ENCODE results near the gene MAF.

MAF gene

DNA sequence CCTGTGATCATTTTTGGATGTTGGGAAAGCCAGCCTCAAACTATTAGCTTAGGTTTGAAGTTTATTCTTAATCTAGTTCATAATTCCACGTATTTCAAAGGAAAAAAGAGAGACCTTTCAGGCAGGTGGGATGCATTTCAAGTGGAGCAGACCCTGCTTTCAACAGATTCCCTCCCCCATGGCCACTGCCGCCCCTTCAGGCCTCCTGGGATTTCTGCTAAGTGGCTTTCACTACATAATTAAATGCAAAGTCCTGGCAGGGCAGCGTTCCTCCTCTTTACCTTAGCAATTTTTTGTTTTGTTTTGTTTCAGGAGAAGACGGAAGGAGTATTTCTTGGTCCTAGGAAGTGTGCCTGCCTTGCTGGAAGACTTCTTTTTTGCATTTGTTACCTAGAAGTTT lies 36.6 kb downstream of the MAF start:
- in situ Hi-C loops (cut with MboI; ENCODE audit: low pct_unique_long_range_greater_than_20kb, low sequenced_read_pairs, unreplicated experiment), result no loop called here
- TF ChIP-seq, protein P1, sequence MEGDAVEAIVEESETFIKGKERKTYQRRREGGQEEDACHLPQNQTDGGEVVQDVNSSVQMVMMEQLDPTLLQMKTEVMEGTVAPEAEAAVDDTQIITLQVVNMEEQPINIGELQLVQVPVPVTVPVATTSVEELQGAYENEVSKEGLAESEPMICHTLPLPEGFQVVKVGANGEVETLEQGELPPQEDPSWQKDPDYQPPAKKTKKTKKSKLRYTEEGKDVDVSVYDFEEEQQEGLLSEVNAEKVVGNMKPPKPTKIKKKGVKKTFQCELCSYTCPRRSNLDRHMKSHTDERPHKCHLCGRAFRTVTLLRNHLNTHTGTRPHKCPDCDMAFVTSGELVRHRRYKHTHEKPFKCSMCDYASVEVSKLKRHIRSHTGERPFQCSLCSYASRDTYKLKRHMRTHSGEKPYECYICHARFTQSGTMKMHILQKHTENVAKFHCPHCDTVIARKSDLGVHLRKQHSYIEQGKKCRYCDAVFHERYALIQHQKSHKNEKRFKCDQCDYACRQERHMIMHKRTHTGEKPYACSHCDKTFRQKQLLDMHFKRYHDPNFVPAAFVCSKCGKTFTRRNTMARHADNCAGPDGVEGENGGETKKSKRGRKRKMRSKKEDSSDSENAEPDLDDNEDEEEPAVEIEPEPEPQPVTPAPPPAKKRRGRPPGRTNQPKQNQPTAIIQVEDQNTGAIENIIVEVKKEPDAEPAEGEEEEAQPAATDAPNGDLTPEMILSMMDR (IDR thresholded peaks at IDR 0.05; ENCODE audit: extremely low read depth, insufficient read depth, missing control alignments), result no peak
- no peak for DNase-seq (ENCODE audit: low spot score)

DNA sequence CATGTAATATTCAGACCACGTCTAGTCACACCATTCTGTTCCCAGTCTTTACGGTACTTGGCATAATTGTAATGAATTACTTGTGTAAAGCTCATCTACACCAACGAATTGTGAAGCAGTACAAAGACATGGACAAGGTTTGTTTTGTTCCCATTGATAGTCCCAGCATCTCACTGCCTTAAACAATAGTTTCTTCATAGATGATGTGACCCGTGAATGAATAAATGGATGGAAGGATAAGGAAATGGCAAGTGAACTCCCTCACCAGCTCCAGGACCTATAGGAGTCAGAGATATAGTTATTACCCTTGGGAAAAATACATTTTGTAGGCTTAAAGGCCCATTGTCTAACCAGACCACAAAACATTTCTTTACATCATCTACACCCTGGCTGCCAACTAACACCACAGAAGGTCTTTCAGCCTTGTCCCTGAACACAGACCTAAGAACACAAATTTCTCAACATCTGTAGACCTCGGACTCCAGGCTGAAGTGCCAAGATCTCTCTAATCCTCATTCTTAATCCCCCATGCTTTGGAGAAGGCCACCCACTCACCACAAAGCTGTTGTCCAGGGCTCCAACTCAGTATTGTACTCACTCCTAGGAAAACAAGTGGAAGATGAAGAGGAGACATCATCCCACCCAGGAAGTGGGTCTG lies 38.2 kb downstream of the MAF start:
- in situ Hi-C loops (cut with MboI; ENCODE audit: low pct_unique_long_range_greater_than_20kb, low sequenced_read_pairs, unreplicated experiment), result no loop called here
- TF ChIP-seq, protein P1 (IDR thresholded peaks at IDR 0.05; ENCODE audit: extremely low read depth, insufficient read depth, missing control alignments), result no peak
- no peak for DNase-seq (ENCODE audit: low spot score)

DNA sequence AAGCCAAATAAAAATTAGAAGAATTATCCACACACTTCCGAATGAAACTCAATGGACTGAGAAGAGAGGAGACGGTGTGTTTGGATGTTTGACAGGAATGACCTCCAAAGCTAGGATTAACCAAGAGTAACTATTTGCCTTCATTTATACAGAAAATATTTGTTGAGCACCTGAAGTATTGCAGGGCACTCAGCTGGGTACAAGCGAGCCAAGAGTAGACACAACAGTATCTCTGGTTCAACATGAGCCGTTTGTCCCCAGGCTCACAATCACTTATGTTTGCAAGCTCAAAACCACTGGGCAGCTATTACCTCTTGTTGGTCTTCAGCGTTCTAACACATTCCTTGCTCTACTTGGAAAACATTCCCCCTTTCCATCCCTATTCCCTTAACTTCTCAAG lies 38.8 kb downstream of the MAF start:
- TF ChIP-seq, protein P1 (IDR thresholded peaks at IDR 0.05; ENCODE audit: extremely low read depth, insufficient read depth, missing control alignments), result no peak
- no peak for DNase-seq (ENCODE audit: low spot score)
- in situ Hi-C loops (cut with MboI; ENCODE audit: low pct_unique_long_range_greater_than_20kb, low sequenced_read_pairs, unreplicated experiment), result no loop called here

DNA sequence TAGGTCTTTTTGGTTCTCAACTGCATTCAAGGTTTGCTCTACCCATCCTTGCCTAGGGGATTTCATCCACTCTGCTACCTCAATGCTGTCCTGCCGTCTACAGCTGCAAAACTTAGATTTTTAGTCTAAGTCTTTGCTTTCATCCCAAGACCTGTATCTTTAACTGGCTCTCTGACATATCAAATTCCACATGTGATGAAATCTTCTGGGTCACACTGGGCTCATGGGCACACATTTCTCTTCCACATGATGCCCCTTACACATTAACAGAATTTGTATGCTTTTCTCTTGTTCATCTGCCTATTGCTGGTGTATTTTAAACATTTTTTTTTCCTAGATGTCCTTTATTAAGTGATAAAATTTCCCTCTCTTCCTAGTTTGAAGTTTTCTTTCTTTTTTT lies 39.6 kb downstream of the MAF start:
- TF ChIP-seq, protein P1 (IDR thresholded peaks at IDR 0.05; ENCODE audit: extremely low read depth, insufficient read depth, missing control alignments), result no peak
- in situ Hi-C loops (cut with MboI; ENCODE audit: low pct_unique_long_range_greater_than_20kb, low sequenced_read_pairs, unreplicated experiment), result no loop called here
- DNase-seq (ENCODE audit: low spot score), result no peak

DNA sequence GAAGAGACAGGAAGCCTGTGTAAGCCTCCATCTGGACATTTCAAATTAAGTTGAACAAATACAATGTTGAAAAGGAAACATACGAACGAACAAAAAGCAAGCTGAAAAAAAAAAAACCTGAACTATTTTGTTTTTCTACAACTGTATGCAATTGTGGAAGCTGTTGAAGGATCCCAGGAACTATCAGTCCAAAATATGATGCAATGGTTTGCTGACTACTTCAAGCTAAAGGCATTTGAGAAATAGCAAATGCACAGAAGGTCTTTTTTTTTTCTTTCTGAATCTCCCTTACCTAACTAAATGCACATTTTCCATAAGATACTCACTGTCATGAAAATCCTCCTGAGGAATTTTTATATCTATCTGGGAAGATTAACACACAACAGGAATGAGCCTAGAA lies 40.2 kb downstream of the MAF start:
- in situ Hi-C loops (cut with MboI; ENCODE audit: low pct_unique_long_range_greater_than_20kb, low sequenced_read_pairs, unreplicated experiment), result no loop called here
- TF ChIP-seq, protein P1 (IDR thresholded peaks at IDR 0.05; ENCODE audit: extremely low read depth, insufficient read depth, missing control alignments), result no peak
- no peak for DNase-seq (ENCODE audit: low spot score)

DNA sequence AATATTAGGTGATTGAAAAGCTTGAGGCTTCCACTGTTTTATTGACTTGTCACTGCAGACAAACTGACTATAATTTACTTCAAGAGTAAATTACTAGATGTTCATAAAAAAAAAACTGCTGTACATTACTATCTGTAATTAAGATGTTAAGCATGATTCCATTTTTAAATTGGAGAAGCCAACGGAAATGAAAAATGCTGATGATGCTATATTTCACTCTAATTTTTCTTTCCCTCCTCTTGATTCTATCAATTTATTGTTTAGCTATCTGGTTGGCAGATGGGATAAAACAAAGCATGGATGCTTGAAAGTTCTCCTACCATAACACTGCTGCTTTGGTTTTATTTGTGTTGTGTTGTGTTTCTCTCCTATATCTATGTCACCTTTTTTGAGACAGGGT lies 41.0 kb downstream of the MAF start:
- TF ChIP-seq, protein P1 (IDR thresholded peaks at IDR 0.05; ENCODE audit: extremely low read depth, insufficient read depth, missing control alignments), result no peak
- no peak for DNase-seq (ENCODE audit: low spot score)
- in situ Hi-C loops (cut with MboI; ENCODE audit: low pct_unique_long_range_greater_than_20kb, low sequenced_read_pairs, unreplicated experiment), result no loop called here

Measured in GM13977 (cell line).